Epidermal melanocyte (primary cell): Measurements from ENCODE around the gene PKHD1.

ENCODE experiments used
- DNase-seq: peaks from one replicate; pipeline ENCODE4 v3.0.0; 2011; ENCODE audit warnings: low spot score; ENCODE audit not compliant: insufficient read length

The PKHD1 gene

DNA sequence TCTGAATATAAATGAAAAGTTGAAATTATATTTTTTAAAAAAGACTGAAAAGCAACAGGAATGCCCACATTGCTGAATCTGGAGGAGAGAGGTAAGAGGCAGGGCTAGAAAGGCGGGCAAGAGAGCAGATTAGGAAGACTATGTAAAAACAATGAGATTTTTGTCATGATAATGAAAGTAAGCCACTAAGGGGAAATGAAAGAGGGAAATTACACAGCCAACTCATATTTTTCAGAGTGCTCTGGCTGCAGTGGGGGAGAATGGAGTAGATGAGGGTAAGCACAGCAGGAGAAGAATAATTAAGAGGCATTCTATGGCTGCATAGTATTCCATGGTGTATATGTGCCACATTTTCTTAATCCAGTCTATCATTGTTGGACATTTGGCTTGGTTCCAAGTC, 281.9 kb downstream of the PKHD1 start:
- no peak for DNase-seq

GRCh38 chr6:51800603-51801002, 286.8 kb downstream of the PKHD1 start:
- no peak for DNase-seq

GRCh38 chr6:51793393-51793792, 294.0 kb downstream of the PKHD1 start:
- DNase-seq = no peak

GRCh38 chr6:51792273-51793030, 295.0 kb downstream of the PKHD1 start:
- DNase-seq = no peak

DNA sequence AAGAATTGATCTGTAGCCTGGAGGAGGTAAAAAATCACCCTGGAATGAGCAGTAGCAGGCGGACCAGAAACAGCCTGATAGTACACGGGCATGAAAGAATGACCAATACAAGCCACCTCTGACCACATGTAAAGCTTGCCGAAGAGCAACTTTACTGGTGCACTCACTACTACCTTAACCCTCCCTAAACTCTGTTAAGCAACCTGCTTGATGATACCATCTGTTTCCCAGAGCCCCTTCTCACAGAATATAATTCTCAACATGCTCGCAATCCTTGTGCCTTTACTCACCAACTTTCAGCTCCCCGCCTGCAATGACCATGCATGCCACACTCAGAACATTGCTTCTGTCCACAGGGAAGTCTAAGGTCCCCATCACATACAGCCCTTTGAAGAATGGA, 296.5 kb downstream of the PKHD1 start:
- no peak for DNase-seq

DNA sequence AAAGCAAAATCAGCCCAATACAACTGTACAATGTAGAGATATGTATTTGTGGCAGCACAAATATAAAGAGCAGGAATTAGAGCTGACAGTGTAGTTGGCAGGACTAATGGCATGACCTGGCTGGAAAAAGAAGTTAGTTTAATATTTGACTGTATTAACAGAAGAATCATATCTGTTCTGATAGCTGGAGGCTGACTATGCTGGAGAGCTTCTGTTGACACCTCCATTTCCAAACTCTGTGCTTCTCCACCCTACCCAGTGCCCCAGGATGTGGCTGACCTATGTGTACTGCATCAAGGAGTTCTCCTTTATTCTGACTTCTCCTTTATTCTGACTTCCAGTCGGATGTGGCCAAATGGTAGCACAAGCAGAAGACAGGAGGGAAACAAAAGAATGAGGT, 299.3 kb downstream of the PKHD1 start:
- no peak for DNase-seq

DNA sequence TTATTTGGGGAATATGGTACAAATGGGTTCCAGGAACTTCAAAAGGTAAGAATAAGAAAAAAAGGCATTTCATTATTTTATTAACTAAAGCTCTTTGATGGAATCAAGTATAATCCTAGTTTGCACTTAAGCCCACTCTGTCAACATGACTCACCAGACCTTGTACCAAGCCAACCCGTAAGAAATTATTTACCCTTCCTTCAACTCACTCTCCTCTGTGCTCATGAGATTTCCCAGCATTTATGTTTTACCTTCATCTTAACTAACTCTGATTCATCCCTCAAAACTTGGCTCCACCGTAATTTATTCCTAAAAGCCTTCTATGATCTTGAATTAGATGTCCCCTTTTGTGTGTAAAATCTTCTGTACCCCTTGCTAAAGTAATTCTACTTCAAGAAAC, 308.7 kb downstream of the PKHD1 start:
- DNase-seq = no peak

GRCh38 chr6:51777618-51778017, 309.8 kb downstream of the PKHD1 start:
- no peak for DNase-seq

DNA sequence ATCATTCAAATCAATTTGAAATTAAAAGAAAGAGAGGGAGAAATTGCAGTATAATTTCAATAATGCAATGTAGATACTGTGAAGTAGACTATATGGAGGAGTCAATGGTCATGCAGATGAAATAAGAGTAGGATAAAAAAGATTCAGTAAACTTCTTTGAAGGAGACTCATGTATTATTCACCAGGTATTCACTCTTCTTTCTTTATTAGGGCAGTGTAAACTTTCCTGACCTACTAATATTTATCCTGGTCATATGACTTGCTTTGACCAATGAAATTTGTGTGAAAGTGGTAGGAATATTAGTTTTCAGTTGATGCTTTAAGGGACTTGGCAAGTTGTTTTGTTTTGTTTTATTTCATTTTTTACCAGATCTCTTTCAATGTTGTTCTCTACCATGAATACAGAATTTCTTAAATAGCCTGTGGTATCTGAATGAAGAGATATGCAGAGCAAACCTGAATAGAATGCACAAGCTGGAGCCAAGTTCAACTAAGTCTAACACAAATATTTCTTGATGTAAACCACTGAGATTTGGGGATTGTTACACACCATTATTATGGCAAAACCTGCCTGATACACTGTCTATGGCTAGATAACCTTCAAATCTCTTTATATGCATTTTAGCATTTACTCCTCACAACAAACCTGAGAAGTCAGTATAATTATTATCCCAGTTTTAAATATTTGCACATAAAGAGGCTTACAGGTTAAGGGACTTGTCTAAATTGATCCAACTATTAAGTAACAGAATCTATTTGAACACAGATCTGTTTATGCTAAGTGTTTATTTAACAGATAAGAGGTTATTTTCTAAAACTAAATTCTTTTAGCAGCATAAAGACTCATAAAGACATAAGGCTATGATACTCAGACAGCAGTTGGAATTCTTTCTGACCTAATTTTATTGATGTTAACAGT, 311.2 kb downstream of the PKHD1 start:
- DNase-seq = no peak

GRCh38 chr6:51768087-51768486, 319.3 kb downstream of the PKHD1 start:
- DNase-seq = no peak

- no peak for DNase-seq
Observed at GRCh38 chr6:51765230-51765629, 322.2 kb downstream of the PKHD1 start.

- no peak for DNase-seq
Observed at GRCh38 chr6:51753635-51754034, 333.8 kb downstream of the PKHD1 start.

DNA sequence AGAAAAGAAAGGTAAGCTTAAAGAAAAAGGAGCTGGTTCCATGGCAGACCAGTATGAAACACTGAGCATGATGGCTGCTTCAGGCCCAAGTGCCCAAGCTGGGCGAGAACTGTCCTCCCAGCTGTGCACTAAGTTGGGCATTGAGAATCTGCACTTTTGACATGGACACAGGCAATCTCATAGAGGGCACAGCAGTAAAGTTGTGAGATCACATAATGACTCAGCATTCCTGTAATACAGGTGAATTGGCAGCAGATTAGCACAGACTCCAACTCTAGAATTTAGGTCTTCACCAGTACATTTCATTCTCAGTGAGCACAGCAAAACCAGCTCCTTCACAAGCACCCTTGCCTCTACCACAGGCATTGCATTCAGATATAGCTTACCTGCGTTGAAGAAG, 343.4 kb downstream of the PKHD1 start:
- DNase-seq = no peak

DNA sequence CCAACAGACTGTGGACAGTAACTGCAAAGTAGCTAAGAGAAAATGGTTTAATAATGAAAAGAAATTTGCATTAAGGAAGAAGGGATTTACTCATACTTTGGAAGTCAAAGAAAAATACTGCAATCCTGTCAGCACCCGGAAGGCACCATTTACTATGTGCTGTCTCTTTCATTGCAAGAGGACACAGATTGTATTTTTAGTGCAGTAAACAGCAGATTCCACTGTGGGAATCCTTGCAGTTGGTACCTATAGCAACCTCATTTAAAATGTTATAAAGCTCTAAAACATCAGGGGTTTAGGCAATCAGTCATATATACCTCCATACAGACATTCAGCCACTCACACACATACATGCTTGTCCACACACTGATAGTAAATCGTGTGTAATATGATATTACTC, 346.8 kb downstream of the PKHD1 start:
- no peak for DNase-seq

DNA sequence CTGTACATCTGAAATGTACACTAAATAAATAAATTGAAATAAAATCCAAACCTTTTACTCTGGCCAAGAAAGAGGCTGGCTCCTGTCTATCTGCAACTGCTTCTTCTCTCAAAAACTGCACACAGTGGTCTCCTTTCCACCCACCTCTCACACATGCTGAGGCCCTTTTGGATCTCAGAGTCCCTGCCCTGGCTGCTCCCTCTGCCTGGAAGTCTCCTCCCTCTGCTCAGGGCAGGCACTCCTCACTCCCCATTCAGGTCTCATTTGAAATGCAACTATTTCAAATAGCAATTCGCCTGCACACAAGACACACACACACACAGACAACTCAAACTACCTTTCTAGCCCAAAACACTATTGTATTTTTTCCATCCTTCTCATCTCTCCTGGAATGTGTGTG, 348.8 kb downstream of the PKHD1 start:
- no peak for DNase-seq

GRCh38 chr6:51737580-51738360, 349.6 kb downstream of the PKHD1 start:
- no peak for DNase-seq

GRCh38 chr6:51725155-51725554, 362.3 kb downstream of the PKHD1 start:
- DNase-seq = peak; percentile 29

- no peak for DNase-seq
Observed at GRCh38 chr6:51720327-51720726, 367.1 kb downstream of the PKHD1 start.

DNA sequence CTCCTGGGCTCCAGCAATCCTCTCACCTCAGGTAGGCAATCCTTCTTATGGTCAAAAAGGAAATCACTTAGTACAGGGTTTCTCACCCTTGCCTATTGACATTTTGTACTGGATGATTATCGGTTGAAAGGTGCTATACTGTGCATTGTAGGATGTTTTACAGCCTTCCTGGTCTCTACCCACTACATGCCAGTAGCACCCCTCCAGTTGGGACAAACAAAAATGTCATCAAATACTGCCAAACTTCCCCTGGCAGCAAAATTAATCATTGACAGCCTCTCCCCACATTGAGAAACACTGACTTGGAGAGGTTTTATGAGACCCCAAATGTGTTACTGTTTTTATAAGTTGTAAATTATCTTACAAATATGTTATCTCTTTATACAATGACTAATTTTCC, 368.1 kb downstream of the PKHD1 start:
- no peak for DNase-seq

DNA sequence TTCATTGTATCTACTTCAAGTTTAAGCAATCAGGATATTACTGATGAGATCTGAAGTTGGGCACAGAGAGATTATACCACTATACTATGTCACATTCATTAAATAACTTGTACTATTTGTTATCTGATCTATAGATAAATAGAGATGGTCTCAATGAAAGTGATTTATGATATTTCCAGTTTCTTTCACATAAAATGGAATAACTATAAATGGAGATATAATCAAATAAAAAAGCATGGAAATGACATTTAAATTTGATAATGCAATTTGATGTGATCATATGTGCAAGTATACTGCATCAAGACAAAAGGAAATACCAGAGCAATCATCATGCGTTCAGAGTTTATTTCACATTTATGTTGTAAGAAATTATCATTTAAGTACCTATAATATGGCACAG, 368.9 kb downstream of the PKHD1 start:
- DNase-seq = no peak

GRCh38 chr6:51717477-51717876, 369.9 kb downstream of the PKHD1 start:
- no peak for DNase-seq

- DNase-seq = no peak
Observed at GRCh38 chr6:51711876-51712275, 375.5 kb downstream of the PKHD1 start.
